GM23338 (cell line): ENCODE results near the gene KIAA1549. TPM values are rescaled to one million over a fixed set of nuclear protein-coding genes. Genes with fewer than 3 reads are reported as not detected.

ENCODE experiments used
- ATAC-seq: fragments of 200-7000 bp; cut with Tn5 transposase; 3 replicates; pipeline ENCODE4 v1.9.1; 2020
- DNase-seq: peaks from one replicate; pipeline ENCODE4 v3.0.0-alpha.2; 2015; ENCODE audit warnings: low spot score
- H2AFZ ChIP-seq: fragments of 200-600 bp; sonication (generic); 2 replicates; pipeline ENCODE4 v1.8.0; 2016; ENCODE audit warnings: antibody characterized with exemption, mild to moderate bottlenecking, moderate library complexity
- H3F3A ChIP-seq: fragments of 200-600 bp; sonication (generic); replicated peaks from 2 replicates; pipeline ENCODE4 v1.8.0; 2017; ENCODE audit warnings: antibody characterized with exemption, mixed run types, low read depth
- H3K27ac ChIP-seq: fragments of 200-600 bp; sonication (generic); 2 replicates; pipeline ENCODE4 v1.6.1; 2016; ENCODE audit warnings: low read depth
- H3K27me3 ChIP-seq: fragments of 200-600 bp; sonication (generic); 2 replicates; pipeline ENCODE4 v1.8.0; 2016; ENCODE audit warnings: mild to moderate bottlenecking, mixed run types, moderate library complexity; ENCODE audit not compliant: insufficient read depth
- H3K36me3 ChIP-seq: fragments of 200-600 bp; sonication (generic); 2 replicates; pipeline ENCODE4 v1.8.0; 2016; ENCODE audit warnings: mild to moderate bottlenecking; ENCODE audit not compliant: insufficient read depth
- H3K4me1 ChIP-seq: fragments of 200-600 bp; sonication (generic); 2 replicates; pipeline ENCODE4 v1.8.0; 2016; ENCODE audit warnings: mild to moderate bottlenecking, moderate library complexity; ENCODE audit not compliant: insufficient read depth
- H3K4me2 ChIP-seq: fragments of 200-600 bp; sonication (generic); 2 replicates; pipeline ENCODE4 v1.7.1; 2017; ENCODE audit warnings: mixed run types
- H3K4me3 ChIP-seq: fragments of 200-600 bp; sonication (generic); 2 replicates; pipeline ENCODE4 v1.6.1; 2016; ENCODE audit warnings: mixed run types
- H3K79me2 ChIP-seq: fragments of 200-600 bp; sonication (generic); replicated peaks from 2 replicates; pipeline ENCODE4 v1.8.0; 2017; ENCODE audit warnings: mild to moderate bottlenecking; ENCODE audit not compliant: insufficient read depth
- H3K9me2 ChIP-seq: fragments of 200-600 bp; sonication (generic); 2 replicates; pipeline ENCODE4 v1.8.0; 2017; ENCODE audit not compliant: insufficient read depth
- H4K20me1 ChIP-seq: fragments of 200-600 bp; sonication (generic); replicated peaks from 2 replicates; pipeline ENCODE4 v1.8.0; 2017; ENCODE audit warnings: mild to moderate bottlenecking; ENCODE audit not compliant: insufficient read depth
- H3K27ac Mint-ChIP-seq: 2 replicates; pipeline ENCODE4 v1.8.0; 2020; ENCODE audit warnings: inconsistent platforms, mild to moderate bottlenecking, moderate library complexity, mixed read lengths
- H3K27me3 Mint-ChIP-seq: 3 replicates; pipeline ENCODE4 v1.8.0; 2022; ENCODE audit warnings: low read depth, mild to moderate bottlenecking, moderate library complexity, mixed read lengths, inconsistent platforms; ENCODE audit not compliant: insufficient read depth, poor library complexity
- H3K36me3 Mint-ChIP-seq: 3 replicates; pipeline ENCODE4 v1.8.0; 2021; ENCODE audit warnings: low read depth, mild to moderate bottlenecking, inconsistent platforms, moderate library complexity, mixed read lengths
- H3K4me1 Mint-ChIP-seq: 3 replicates; pipeline ENCODE4 v1.8.0; 2020; ENCODE audit warnings: mild to moderate bottlenecking, inconsistent platforms, mixed read lengths
- H3K4me3 Mint-ChIP-seq: 3 replicates; pipeline ENCODE4 v1.8.0; 2021; ENCODE audit warnings: moderate library complexity, mild to moderate bottlenecking, inconsistent platforms, mixed read lengths
- H3K9me3 Mint-ChIP-seq: 3 replicates; pipeline ENCODE4 v1.8.0; 2020; ENCODE audit warnings: moderate library complexity, mild to moderate bottlenecking, inconsistent platforms, mixed read lengths
- CTCF ChIP-seq, 2 experiments: fragments of 200-600 bp in 1 of 2; sonication (generic) in 1 of 2; conservative IDR thresholded peaks; 2 replicates each; pipeline versions ENCODE4 v1.5.1 to v1.6.1; 2016 to 2017; ENCODE audit warnings: antibody characterized with exemption in 2 of 2, low read depth in 2 of 2, mild to moderate bottlenecking in 2 of 2, moderate library complexity in 1 of 2
- ETS1 ChIP-seq: IDR thresholded peaks from 2 replicates; pipeline ENCODE4 v1.6.1; 2016; ENCODE audit warnings: antibody characterized with exemption
- EZH2 ChIP-seq: fragments of 200-600 bp; sonication (generic); IDR thresholded peaks from one replicate; pipeline ENCODE4 v1.8.0; 2017; ENCODE audit warnings: antibody characterized with exemption, mild to moderate bottlenecking, low read depth; ENCODE audit not compliant: unreplicated experiment
- JUNB ChIP-seq: IDR thresholded peaks from one replicate; pipeline ENCODE4 v1.6.1; 2016; ENCODE audit warnings: antibody characterized with exemption; ENCODE audit not compliant: unreplicated experiment
- NANOG ChIP-seq: IDR thresholded peaks from 2 replicates; pipeline ENCODE4 v1.6.1; 2016; ENCODE audit warnings: antibody characterized with exemption, borderline replicate concordance
- POLR2AphosphoS5 ChIP-seq: IDR thresholded peaks from 2 replicates; pipeline ENCODE4 v1.6.1; 2016; ENCODE audit warnings: antibody characterized with exemption, low read depth
- STAT1 ChIP-seq: IDR thresholded peaks from one replicate; pipeline ENCODE4 v1.6.1; 2016; ENCODE audit warnings: antibody characterized with exemption; ENCODE audit not compliant: unreplicated experiment
- ZNF331 ChIP-seq: fragments of 250-450 bp; sonication (Bioruptor Pico); IDR thresholded peaks from 2 replicates; pipeline ENCODE4 v1.5.0; 2020; ENCODE audit warnings: low read depth, mild to moderate bottlenecking, moderate library complexity
- polyA plus RNA-seq: library from polyadenylated mRNA; unstranded; fragments of >200 nt; fragmentation: Nextera tagmentation; extraction: Ambion mirVana; gene quantifications from 2 replicates; pipeline ENCODE4 v1.2.1, GENCODE V29; 2016
- total RNA-seq: library from RNA; depleted of rRNA; stranded (reverse); fragments of >200 nt; shearing (Covaris generic); gene quantifications from 2 replicates; pipeline ENCODE4 v1.2.3, GENCODE V29; 2014

KIAA1549 gene
- total and polyA plus RNA-seq, 2 experiments from 2014 or later, result 3.6 to 13.5 TPM

- TF ChIP-seq JUNB, result no peak
- TF ChIP-seq STAT1, result no peak
Measured at GRCh38 chr7:138893258-138893657, 87.9 kb downstream of the KIAA1549 start (continued).

GRCh38 chr7:138892812-138893211, 88.4 kb downstream of the KIAA1549 start:
- H3K9me2 ChIP-seq, result no peaks in the 10 kb centered on the region
- H3K27ac ChIP-seq, result no peak overlapping the region
- DNase-seq (no peak), ATAC-seq (no peak)
- peaks cover 3% of the 10 kb centered on the region; the same call in 1 of the 2 replicates for H3K36me3 ChIP-seq
- no peaks in the 10 kb centered on the region for H3K9me3 Mint-ChIP-seq
- no peaks in the 10 kb centered on the region for H3K4me1 ChIP-seq
- no peak for TF ChIP-seq POLR2AphosphoS5
- TF ChIP-seq NANOG, result no peak
- no peak for TF ChIP-seq ZNF331 (CRISPR knock-in tag)
- TF ChIP-seq STAT1, result no peak
- TF ChIP-seq EZH2, result no peak
- TF ChIP-seq CTCF (conservative IDR thresholded peaks at IDR 0.05; ENCODE audit: low read depth in 2 of 2), result no peak
- H3K4me2 ChIP-seq, result no peak overlapping the region
- H3K36me3 Mint-ChIP-seq, result peaks cover 24% of the 10 kb centered on the region
- no peaks in the 10 kb centered on the region for H3K27me3 ChIP-seq
- no peaks in the 10 kb centered on the region for H3K79me2 ChIP-seq
- no peak overlapping the region for H2AFZ ChIP-seq
- H4K20me1 ChIP-seq, result no peaks in the 10 kb centered on the region
- H3K4me3 ChIP-seq, result no peak overlapping the region
- peaks cover 6% of the 10 kb centered on the region; the same call in 2 of the 3 replicates for H3K4me1 Mint-ChIP-seq
- peaks cover 6% of the 10 kb centered on the region for H3K27me3 Mint-ChIP-seq
- no peak overlapping the region for H3K27ac Mint-ChIP-seq
- no peak overlapping the region for H3K4me3 Mint-ChIP-seq
- H3F3A ChIP-seq, result no peaks in the 10 kb centered on the region

- TF ChIP-seq JUNB (no peak), ETS1 (no peak)
- Histone ChIP-seq H3K9me2 (no peaks in the 10 kb centered on the region), H3K36me3 (peaks cover 3% of the 10 kb centered on the region; the same call in 1 of the 2 replicates), H3K4me2 (no peak overlapping the region), H3F3A (0 out of 2 replicates have a peak, but pooled peaks cover 3% of the 10 kb centered on the region), H3K27me3 (no peaks in the 10 kb centered on the region), H3K27ac (no peak overlapping the region), H2AFZ (no peak overlapping the region), H4K20me1 (no peaks in the 10 kb centered on the region), H3K4me1 (no peaks in the 10 kb centered on the region), H3K4me3 (no peak overlapping the region), H3K79me2 (no peaks in the 10 kb centered on the region)
- DNase-seq, result no peak
- Mint-ChIP-seq H3K4me3 (no peak overlapping the region), H3K9me3 (no peaks in the 10 kb centered on the region), H3K36me3 (peaks cover 19% of the 10 kb centered on the region), H3K27ac (no peak overlapping the region), H3K4me1 (peaks cover 6% of the 10 kb centered on the region; the same call in 2 of the 3 replicates), H3K27me3 (peaks cover 6% of the 10 kb centered on the region)
- ATAC-seq, result no peak
Measured at GRCh38 chr7:138892006-138892630, 89.1 kb downstream of the KIAA1549 start.
